DND-41 (cell line): ENCODE results near the gene APOBEC4.

Experiments used
- ATAC-seq: fragments of 200-7000 bp; cut with Tn5 transposase; 3 replicates; pipeline ENCODE4 v1.9.1; 2021; ENCODE audit warnings: low read depth; ENCODE audit not compliant: insufficient read depth
- DNase-seq: peaks from one replicate; pipeline ENCODE4 v3.0.0-alpha.2; 2020
- H2AFZ ChIP-seq: 2 replicates; pipeline ENCODE4 v1.6.0; 2012; ENCODE audit warnings: low read depth, low read length
- H3K27ac ChIP-seq: 2 replicates; pipeline ENCODE4 v1.5.1; 2012; ENCODE audit warnings: low read length, inconsistent platforms
- H3K27me3 ChIP-seq: fragments of 200-600 bp; sonication (generic); 2 replicates; pipeline ENCODE4 v1.6.0; 2012; ENCODE audit warnings: low read length, mild to moderate bottlenecking, inconsistent platforms; ENCODE audit not compliant: insufficient read depth, poor library complexity
- H3K36me3 ChIP-seq: 2 replicates; pipeline ENCODE4 v1.5.1; 2012; ENCODE audit warnings: low read length, inconsistent platforms; ENCODE audit not compliant: insufficient read depth
- H3K4me1 ChIP-seq: 2 replicates; pipeline ENCODE4 v1.5.1; 2012; ENCODE audit warnings: mild to moderate bottlenecking, low read length; ENCODE audit not compliant: insufficient read depth
- H3K4me2 ChIP-seq: 2 replicates; pipeline ENCODE4 v1.6.0; 2012; ENCODE audit warnings: mild to moderate bottlenecking, moderate library complexity, low read length, inconsistent platforms; ENCODE audit not compliant: insufficient read depth
- H3K4me3 ChIP-seq, 2 experiments: fragments of 200-600 bp in 1 of 2; shearing (Covaris generic) in 1 of 2; 2 replicates each; pipeline ENCODE4 v1.5.1; 2012 to 2016; ENCODE audit warnings: inconsistent platforms in 2 of 2, low read length in 2 of 2, mild to moderate bottlenecking in 2 of 2, low read depth in 1 of 2, moderate library complexity in 1 of 2
- H3K79me2 ChIP-seq: 2 replicates; pipeline ENCODE4 v1.6.0; 2012; ENCODE audit warnings: low read length, inconsistent platforms; ENCODE audit not compliant: insufficient read depth
- H3K9ac ChIP-seq: 2 replicates; pipeline ENCODE4 v1.6.0; 2012; ENCODE audit warnings: low read depth, mild to moderate bottlenecking, inconsistent platforms, low read length, moderate library complexity
- H3K9me3 ChIP-seq: 2 replicates; pipeline ENCODE4 v1.5.1; 2012; ENCODE audit warnings: low read length, moderate library complexity, mild to moderate bottlenecking, inconsistent platforms; ENCODE audit not compliant: insufficient read depth, severe bottlenecking
- H4K20me1 ChIP-seq: 2 replicates; pipeline ENCODE4 v1.6.0; 2012; ENCODE audit warnings: low read length; ENCODE audit not compliant: insufficient read depth
- CTCF ChIP-seq: IDR thresholded peaks from 2 replicates; pipeline ENCODE4 v1.5.1; 2012; ENCODE audit warnings: borderline replicate concordance, low read length, moderate library complexity, mild to moderate bottlenecking; ENCODE audit not compliant: poor library complexity, severe bottlenecking; ENCODE audit errors: extremely low read depth
- EZH2 ChIP-seq: IDR thresholded peaks from 3 replicates; pipeline ENCODE4 v1.6.1; 2012; ENCODE audit warnings: borderline replicate concordance, low read depth, mild to moderate bottlenecking, moderate library complexity, low read length, inconsistent platforms; ENCODE audit not compliant: severe bottlenecking

The APOBEC4 gene

GRCh38 chr1:183640193-183640592 lies 12.9 kb downstream of the APOBEC4 start:
- H3K9ac ChIP-seq = no peak overlapping the region
- no peaks in the 10 kb centered on the region for H3K9me3 ChIP-seq
- peaks cover 3% of the 10 kb centered on the region for H3K27me3 ChIP-seq
- DNase-seq = no peak
- no peaks in the 10 kb centered on the region; the same call in 1 of the 2 replicates for H3K36me3 ChIP-seq
- no peak overlapping the region for H2AFZ ChIP-seq
- H3K4me2 ChIP-seq = no peak overlapping the region
- TF ChIP-seq CTCF (no peak), EZH2 (no peak)
- ATAC-seq = no peak
- H4K20me1 ChIP-seq = no peaks in the 10 kb centered on the region
- H3K4me1 ChIP-seq = peaks cover 10% of the 10 kb centered on the region
- peaks cover 3% of the 10 kb centered on the region for H3K79me2 ChIP-seq
- H3K27ac ChIP-seq = no peak overlapping the region
- H3K4me3 ChIP-seq = no peak overlapping the region

- ATAC-seq (no peak), DNase-seq (no peak)
- Histone ChIP-seq H3K4me3 (no peak overlapping the region), H4K20me1 (peaks cover under 1% of the 10 kb centered on the region; the same call in 1 of the 2 replicates), H3K27me3 (peaks cover 3% of the 10 kb centered on the region), H3K9me3 (no peaks in the 10 kb centered on the region), H2AFZ (no peak overlapping the region), H3K27ac (no peak overlapping the region), H3K79me2 (peaks cover 17% of the 10 kb centered on the region), H3K9ac (no peak overlapping the region), H3K4me1 (peaks cover 17% of the 10 kb centered on the region), H3K4me2 (no peak overlapping the region), H3K36me3 (no peaks in the 10 kb centered on the region; the same call in 1 of the 2 replicates)
- TF ChIP-seq CTCF (no peak), EZH2 (no peak)
Observed at GRCh38 chr1:183638649-183639387, 14.3 kb downstream of the APOBEC4 start.

GRCh38 chr1:183636783-183637182 lies 16.3 kb downstream of the APOBEC4 start:
- Histone ChIP-seq H3K4me2 (peak overlapping the region; percentile 96; the same call in 1 of the 2 replicates), H3K79me2 (peaks cover 38% of the 10 kb centered on the region), H3K9me3 (no peaks in the 10 kb centered on the region), H3K9ac (no peak overlapping the region), H2AFZ (no peak overlapping the region), H3K36me3 (peaks cover 15% of the 10 kb centered on the region), H4K20me1 (peaks cover 18% of the 10 kb centered on the region; the same call in 1 of the 2 replicates), H3K27me3 (peaks cover 3% of the 10 kb centered on the region), H3K27ac (no peak overlapping the region), H3K4me3 (no peak overlapping the region), H3K4me1 (peaks cover 38% of the 10 kb centered on the region)
- DNase-seq (no peak), ATAC-seq (no peak)
- TF ChIP-seq CTCF (no peak), EZH2 (no peak)
